ENCODE measurements around the gene PGPEP1.

DNA sequence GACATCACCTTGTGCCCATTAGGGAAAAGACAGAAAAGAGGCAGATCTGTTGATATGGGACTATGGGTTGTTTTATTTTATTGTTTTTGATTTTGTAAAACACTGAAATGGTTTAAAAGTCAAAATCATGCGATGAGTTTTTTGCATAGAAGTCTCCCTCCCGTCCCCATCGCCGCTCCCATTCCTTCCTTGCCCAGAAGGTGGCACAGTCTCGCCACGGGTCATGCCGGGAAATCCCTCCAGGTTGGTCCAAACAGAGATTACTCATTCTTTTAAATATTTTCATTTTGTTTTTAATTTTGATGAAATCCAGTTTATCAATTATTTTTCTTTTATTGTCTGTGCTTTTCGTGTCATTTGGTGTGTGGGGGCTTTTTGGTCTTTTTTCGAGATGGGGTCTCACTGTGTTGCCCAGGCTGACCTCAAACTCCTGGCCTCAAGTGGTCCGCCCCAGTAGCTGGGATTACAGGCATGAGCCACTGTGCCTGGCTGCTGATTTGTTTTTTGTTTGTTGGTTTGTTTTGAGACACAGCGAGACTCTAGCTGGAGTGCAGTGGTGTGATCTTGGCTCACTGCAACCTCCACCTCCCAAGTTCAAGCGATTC is 9.2 kb downstream of the PGPEP1 start:
- TF ChIP-seq POLR2A (IDR thresholded peaks at IDR 0.05; ENCODE audit: low read depth, low read length) (no peak), TAF1 (IDR thresholded peaks at IDR 0.05; ENCODE audit: borderline replicate concordance, low read depth, low read length) (no peak)

All from GM12892 (cell line).